ENCODE data around the gene ICAM4. TPM values are rescaled to one million over a fixed set of nuclear protein-coding genes. Genes with fewer than 3 reads are reported as not detected.
A peak's percentile ranks its signal among the peaks of the same experiment; 100 is the strongest.

ICAM4 gene
- total and polyA plus RNA-seq, 2 of the 13 experiments (the other 11 are each of a cell fraction or from before 2014, with no cell fraction given) = 2.9 to 4.0 TPM

GRCh38 chr19:10295305-10295846, 8.6 kb downstream of the ICAM4 start (continued):
- no peak for TF ChIP-seq ZXDC (CRISPR knock-in tag; IDR thresholded peaks at IDR 0.05)
- no peak for TF ChIP-seq ZNF33A (CRISPR knock-in tag; IDR thresholded peaks at IDR 0.05; ENCODE audit: borderline replicate concordance)
- TF ChIP-seq CENPX (CRISPR knock-in tag; IDR thresholded peaks at IDR 0.05) = no peak
- no peak for TF ChIP-seq ARHGAP35 (CRISPR knock-in tag; IDR thresholded peaks at IDR 0.05; ENCODE audit: borderline replicate concordance)
- peak; percentile 48; the same call in 1 of the 2 replicates for TF ChIP-seq ZFY (CRISPR knock-in tag; IDR thresholded peaks at IDR 0.05)
- TF ChIP-seq SRY (CRISPR knock-in tag; IDR thresholded peaks at IDR 0.05) = 0 out of 2 replicates have a peak, but pooled peaks have one; percentile 16
- no peak for TF ChIP-seq RFXANK (CRISPR knock-in tag; IDR thresholded peaks at IDR 0.05)
- TF ChIP-seq ZNF704 (CRISPR knock-in tag; IDR thresholded peaks at IDR 0.05; ENCODE audit: borderline replicate concordance) = no peak
- TF ChIP-seq SIX4 (CRISPR knock-in tag; IDR thresholded peaks at IDR 0.05) = no peak
- TF ChIP-seq TBP (CRISPR knock-in tag; IDR thresholded peaks at IDR 0.05) = no peak
- TF ChIP-seq ZNF777 (CRISPR knock-in tag; IDR thresholded peaks at IDR 0.05) = peak; percentile 76
- no peak for TF ChIP-seq ZNF670 (CRISPR knock-in tag; IDR thresholded peaks at IDR 0.05; ENCODE audit: borderline replicate concordance)
- no peak for TF ChIP-seq KAT7 (CRISPR knock-in tag; IDR thresholded peaks at IDR 0.05; ENCODE audit: borderline replicate concordance)
- no peak for TF ChIP-seq MAF1 (CRISPR knock-in tag; IDR thresholded peaks at IDR 0.05; ENCODE audit: borderline replicate concordance)
- no peak for TF ChIP-seq SSRP1 (CRISPR knock-in tag; IDR thresholded peaks at IDR 0.05)
- peak; percentile 45; the same call in 1 of the 2 replicates for TF ChIP-seq ZFX (CRISPR knock-in tag; IDR thresholded peaks at IDR 0.05; ENCODE audit: low read depth)
- TF ChIP-seq ATF5 (CRISPR knock-in tag; IDR thresholded peaks at IDR 0.05; ENCODE audit: low read depth) = no peak
- no peak for TF ChIP-seq SNAPC4 (CRISPR knock-in tag; IDR thresholded peaks at IDR 0.05)
- TF ChIP-seq NFKB2 (CRISPR knock-in tag; IDR thresholded peaks at IDR 0.05; ENCODE audit: borderline replicate concordance) = peak; percentile 17; the same call in 1 of the 2 replicates
- TF ChIP-seq MED13 (CRISPR knock-in tag; IDR thresholded peaks at IDR 0.05) = no peak
- no peak for TF ChIP-seq BCL6 (CRISPR knock-in tag; IDR thresholded peaks at IDR 0.05)
- TF ChIP-seq MBD4 (IDR thresholded peaks at IDR 0.05; ENCODE audit: borderline replicate concordance, low read length) = no peak
- TF ChIP-seq ZSCAN25 (CRISPR knock-in tag; IDR thresholded peaks at IDR 0.05) = no peak
